H9 (cell line): Measurements from ENCODE around the gene VSTM2L. TPM values are rescaled to one million over a fixed set of nuclear protein-coding genes. Genes with fewer than 3 reads are reported as not detected.

Source experiments
- DNase-seq: peaks from one replicate; pipeline ENCODE4 v3.0.0-alpha.2; 2017
- H2AFZ ChIP-seq: one replicate; pipeline ENCODE4 v1.6.1; 2013; ENCODE audit warnings: mild to moderate bottlenecking, low read length, control low read depth, moderate library complexity
- H2AK5ac ChIP-seq: 2 replicates; pipeline ENCODE4 v1.6.1; 2013; ENCODE audit warnings: low read length, control low read depth, mixed read lengths; ENCODE audit not compliant: insufficient read length
- H2BK120ac ChIP-seq: one replicate; pipeline ENCODE4 v1.6.1; 2013; ENCODE audit warnings: low read depth, mild to moderate bottlenecking, low read length, control low read depth, inconsistent platforms; ENCODE audit not compliant: poor library complexity, severe bottlenecking
- H2BK12ac ChIP-seq: 2 replicates; pipeline ENCODE4 v1.6.1; 2013; ENCODE audit warnings: low read length, control low read depth, mixed read lengths, low read depth; ENCODE audit not compliant: insufficient read length
- H2BK15ac ChIP-seq: 2 replicates; pipeline ENCODE4 v1.6.1; 2013; ENCODE audit warnings: low read depth, low read length, control low read depth
- H2BK20ac ChIP-seq: one replicate; pipeline ENCODE4 v1.6.1; 2013; ENCODE audit warnings: low read depth, mild to moderate bottlenecking, low read length, control low read depth, inconsistent platforms; ENCODE audit not compliant: poor library complexity, severe bottlenecking
- H2BK5ac ChIP-seq: 2 replicates; pipeline ENCODE4 v1.6.1; 2013; ENCODE audit warnings: low read length, control low read depth, mixed read lengths; ENCODE audit not compliant: insufficient read length
- H3K14ac ChIP-seq: 2 replicates; pipeline ENCODE4 v1.6.1; 2013; ENCODE audit warnings: low read length, control low read depth; ENCODE audit not compliant: insufficient read depth
- H3K18ac ChIP-seq: 2 replicates; pipeline ENCODE4 v1.6.1; 2013; ENCODE audit warnings: low read depth, mild to moderate bottlenecking, mixed read lengths, low read length, control low read depth; ENCODE audit not compliant: insufficient read length
- H3K23ac ChIP-seq: 2 replicates; pipeline ENCODE4 v1.6.1; 2013; ENCODE audit warnings: low read length, control low read depth, mixed read lengths, low read depth; ENCODE audit not compliant: insufficient read length
- H3K23me2 ChIP-seq: 2 replicates; pipeline ENCODE4 v1.6.1; 2013; ENCODE audit warnings: low read depth, mild to moderate bottlenecking, mixed read lengths, low read length, control low read depth; ENCODE audit not compliant: insufficient read length, poor library complexity, severe bottlenecking
- H3K27ac ChIP-seq: 2 replicates; pipeline ENCODE4 v1.5.1; 2013; ENCODE audit warnings: low read length, control low read depth, mixed read lengths, low read depth; ENCODE audit not compliant: insufficient read length
- H3K27me3 ChIP-seq: 2 replicates; pipeline ENCODE4 v1.6.1; 2013; ENCODE audit warnings: low read length, control low read depth, inconsistent platforms; ENCODE audit not compliant: insufficient read depth
- H3K4ac ChIP-seq: 2 replicates; pipeline ENCODE4 v1.6.1; 2013; ENCODE audit warnings: low read depth, mild to moderate bottlenecking, control low read depth, inconsistent platforms, low read length, moderate library complexity
- H3K4me1 ChIP-seq: 2 replicates; pipeline ENCODE4 v1.6.1; 2013; ENCODE audit warnings: low read length, control low read depth, inconsistent platforms; ENCODE audit not compliant: insufficient read depth
- H3K4me2 ChIP-seq: 2 replicates; pipeline ENCODE4 v1.6.1; 2013; ENCODE audit warnings: low read length, control low read depth, mixed read lengths; ENCODE audit not compliant: insufficient read length, insufficient read depth
- H3K56ac ChIP-seq: 2 replicates; pipeline ENCODE4 v1.6.1; 2013; ENCODE audit warnings: low read depth, mild to moderate bottlenecking, mixed read lengths, low read length, control low read depth; ENCODE audit not compliant: insufficient read length
- H3K79me1 ChIP-seq: 2 replicates; pipeline ENCODE4 v1.6.1; 2013; ENCODE audit warnings: low read depth, mild to moderate bottlenecking, moderate library complexity, low read length, control low read depth, inconsistent platforms; ENCODE audit not compliant: insufficient read depth, poor library complexity, severe bottlenecking
- H3K79me2 ChIP-seq: 2 replicates; pipeline ENCODE4 v1.6.1; 2013; ENCODE audit warnings: low read length, control low read depth, inconsistent platforms; ENCODE audit not compliant: insufficient read depth
- H3K9ac ChIP-seq: 2 replicates; pipeline ENCODE4 v1.6.1; 2013; ENCODE audit warnings: low read length, control low read depth, mixed read lengths; ENCODE audit not compliant: insufficient read length; ENCODE audit errors: extremely low read depth
- H3K9me3 ChIP-seq: one replicate; pipeline ENCODE4 v1.6.1; 2013; ENCODE audit warnings: low read depth, low read length, inconsistent platforms; ENCODE audit not compliant: control insufficient read depth
- H3T11ph ChIP-seq: one replicate; pipeline ENCODE4 v1.6.1; 2013; ENCODE audit warnings: mild to moderate bottlenecking, low read length, control low read depth, inconsistent platforms
- H4K20me1 ChIP-seq: one replicate; pipeline ENCODE4 v1.6.1; 2013; ENCODE audit not compliant: control insufficient read depth, insufficient read length, insufficient read depth
- H4K5ac ChIP-seq: 2 replicates; pipeline ENCODE4 v1.6.1; 2013; ENCODE audit warnings: low read depth, mild to moderate bottlenecking, mixed read lengths, low read length, control low read depth; ENCODE audit not compliant: insufficient read length
- H4K8ac ChIP-seq: replicated peaks from 2 replicates; pipeline ENCODE4 v1.6.1; 2013; ENCODE audit warnings: low read length, control low read depth, mixed read lengths, low read depth; ENCODE audit not compliant: insufficient read length
- H4K91ac ChIP-seq: 2 replicates; pipeline ENCODE4 v1.6.1; 2013; ENCODE audit warnings: low read depth, mild to moderate bottlenecking, moderate library complexity, mixed read lengths, low read length, control low read depth; ENCODE audit not compliant: insufficient read length
- H3K27ac Mint-ChIP-seq, 3 experiments: 2 replicates in 2 of 3; 3 replicates in 1 of 3; pipeline ENCODE4 v1.8.0; 2020 to 2021; ENCODE audit warnings: mixed read lengths in 3 of 3, mild to moderate bottlenecking in 1 of 3, moderate library complexity in 1 of 3
- H3K27me3 Mint-ChIP-seq: 2 replicates; pipeline ENCODE4 v1.8.0; 2021; ENCODE audit warnings: low read depth, mild to moderate bottlenecking, moderate library complexity, mixed read lengths
- H3K36me3 Mint-ChIP-seq, 3 experiments: 2 replicates in 2 of 3; 3 replicates in 1 of 3; pipeline ENCODE4 v1.8.0; 2020 to 2021; ENCODE audit warnings: low read depth in 3 of 3, mixed read lengths in 3 of 3; ENCODE audit not compliant: insufficient read depth in 1 of 3
- H3K4me1 Mint-ChIP-seq, 2 experiments: 2 replicates each; pipeline ENCODE4 v1.8.0; 2020; ENCODE audit warnings: mixed read lengths in 2 of 2
- H3K4me3 Mint-ChIP-seq, 2 experiments: 2 replicates in 1 of 2; 3 replicates in 1 of 2; pipeline ENCODE4 v1.8.0; 2020 to 2021; ENCODE audit warnings: mild to moderate bottlenecking in 2 of 2, mixed read lengths in 2 of 2, moderate library complexity in 1 of 2
- H3K9me3 Mint-ChIP-seq, 2 experiments: 2 replicates in 1 of 2; 3 replicates in 1 of 2; pipeline ENCODE4 v1.8.0; 2020; ENCODE audit warnings: mild to moderate bottlenecking in 2 of 2, mixed read lengths in 2 of 2, moderate library complexity in 1 of 2
- WGBS: extraction: QIAGEN DNeasy Blood & Tissue Kit; methylation state at CpG from one replicate; pipeline ENCODE4 v1.1.7; 2013; ENCODE audit warnings: missing lambda C conversion rate, low lambda C conversion rate, mixed read lengths; ENCODE audit not compliant: insufficient read length; ENCODE audit errors: extremely low coverage; 5-methylcytosine and 5-hydroxymethylcytosine counted together
- total RNA-seq: library from RNA; stranded (reverse); gene quantifications from 2 replicates; pipeline ENCODE4 v1.2.1, GENCODE V29; 2021
- TF ChIP-seq, protein P1 (sequence below): fragments of 200-600 bp; sonication (generic); conservative IDR thresholded peaks from 3 replicates; pipeline ENCODE4 v1.8.0; 2021; ENCODE audit warnings: antibody characterized with exemption, mild to moderate bottlenecking

Gene VSTM2L
- total RNA-seq, 1 experiment from 2014 or later = 2.1 TPM

DNA sequence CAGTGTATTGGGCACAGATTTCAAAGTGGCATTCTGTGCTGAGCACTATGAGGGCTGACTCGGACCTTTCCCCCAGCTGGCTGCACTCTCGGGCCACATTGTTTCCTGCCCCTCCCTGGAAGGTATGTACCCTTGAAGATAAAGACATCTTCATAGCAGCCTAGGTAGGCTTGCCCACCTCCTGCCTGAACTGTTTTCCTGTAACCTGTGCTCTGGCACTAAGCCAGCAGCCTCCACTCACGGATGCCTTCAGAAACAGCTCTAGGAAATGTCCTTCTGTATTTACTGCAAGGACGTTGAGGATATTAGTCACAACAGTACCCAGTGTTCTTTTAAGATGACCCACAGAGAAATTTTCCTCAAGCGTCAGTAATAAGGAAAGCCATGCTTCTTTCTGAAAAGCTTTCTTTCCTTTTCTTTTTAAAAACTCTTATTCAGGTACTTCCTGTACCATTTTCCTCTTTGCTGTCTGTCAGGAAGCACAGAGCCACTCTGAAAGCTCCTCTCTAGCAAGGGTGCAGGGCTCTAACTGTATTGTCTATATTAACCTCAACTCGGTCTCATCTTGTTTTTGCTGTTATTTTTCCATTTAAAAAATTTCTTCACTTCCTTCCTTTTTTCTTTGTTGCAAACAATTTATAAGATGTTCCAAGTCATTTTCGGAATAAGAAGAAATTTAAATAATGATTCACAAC, 86.8 kb downstream of the VSTM2L start:
- Histone ChIP-seq H3K27ac (no peak overlapping the region), H3K18ac (no peak overlapping the region), H3K4me2 (no peak overlapping the region), H3K27me3 (no peaks in the 10 kb centered on the region), H3K23me2 (no peaks in the 10 kb centered on the region), H4K8ac (no peak overlapping the region), H3K79me2 (no peaks in the 10 kb centered on the region), H4K20me1 (no peaks in the 10 kb centered on the region), H4K5ac (no peak overlapping the region), H4K91ac (no peak overlapping the region), H3K56ac (no peak overlapping the region), H2BK15ac (no peak overlapping the region), H2BK120ac (no peak overlapping the region), H2BK5ac (no peak overlapping the region), H3K4me1 (no peaks in the 10 kb centered on the region), H3K9me3 (no peaks in the 10 kb centered on the region), H2AK5ac (no peak overlapping the region), H3K9ac (no peak overlapping the region), H2BK20ac (no peak overlapping the region), H2BK12ac (no peak overlapping the region), H3K23ac (no peak overlapping the region), H3K14ac (no peak overlapping the region), H2AFZ (no peak overlapping the region), H3K4ac (no peak overlapping the region), H3T11ph (no peak overlapping the region), H3K79me1 (no peaks in the 10 kb centered on the region)
- Mint-ChIP-seq H3K4me1 (peaks cover 4 to 16% of the 10 kb centered on the region in 2 experiments), H3K27ac (peak overlapping the region in 1 of 3 experiments; percentile 76; a peak in 2 of 7 replicates), H3K36me3 (peaks cover 10 to 41% (median 38%) of the 10 kb centered on the region in 3 experiments; a peak in 6 of 7 replicates), H3K27me3 (no peaks in the 10 kb centered on the region), H3K9me3 (no peaks in the 10 kb centered on the region), H3K4me3 (no peak overlapping the region)
- DNase-seq = no peak
- TF ChIP-seq, protein P1, sequence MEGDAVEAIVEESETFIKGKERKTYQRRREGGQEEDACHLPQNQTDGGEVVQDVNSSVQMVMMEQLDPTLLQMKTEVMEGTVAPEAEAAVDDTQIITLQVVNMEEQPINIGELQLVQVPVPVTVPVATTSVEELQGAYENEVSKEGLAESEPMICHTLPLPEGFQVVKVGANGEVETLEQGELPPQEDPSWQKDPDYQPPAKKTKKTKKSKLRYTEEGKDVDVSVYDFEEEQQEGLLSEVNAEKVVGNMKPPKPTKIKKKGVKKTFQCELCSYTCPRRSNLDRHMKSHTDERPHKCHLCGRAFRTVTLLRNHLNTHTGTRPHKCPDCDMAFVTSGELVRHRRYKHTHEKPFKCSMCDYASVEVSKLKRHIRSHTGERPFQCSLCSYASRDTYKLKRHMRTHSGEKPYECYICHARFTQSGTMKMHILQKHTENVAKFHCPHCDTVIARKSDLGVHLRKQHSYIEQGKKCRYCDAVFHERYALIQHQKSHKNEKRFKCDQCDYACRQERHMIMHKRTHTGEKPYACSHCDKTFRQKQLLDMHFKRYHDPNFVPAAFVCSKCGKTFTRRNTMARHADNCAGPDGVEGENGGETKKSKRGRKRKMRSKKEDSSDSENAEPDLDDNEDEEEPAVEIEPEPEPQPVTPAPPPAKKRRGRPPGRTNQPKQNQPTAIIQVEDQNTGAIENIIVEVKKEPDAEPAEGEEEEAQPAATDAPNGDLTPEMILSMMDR = no peak
- no CpG with 5 or more reads among the region's 7 CpGs for WGBS
